ENCODE measurements around the gene DEXI. TPM values are rescaled to one million over a fixed set of nuclear protein-coding genes. Genes with fewer than 3 reads are reported as not detected.

The DEXI gene
- total RNA-seq, 2 donors from 2014 or later = 31.5 to 32.0 TPM

- H3K4me1 Mint-ChIP-seq = peaks cover 41% of the 10 kb centered on the region
- H3K27ac ChIP-seq (ENCODE audit: low read depth, low read length) = no peak overlapping the region
Observed at GRCh38 chr16:10941127-10941933, 938 bp downstream of the DEXI start.

GRCh38 chr16:10940501-10941079, 1.7 kb downstream of the DEXI start:
- WGBS, 2 experiments (ENCODE audit: insufficient coverage in 1 of 2, insufficient read length in 1 of 2) = 79 to 95% methylated on average over 2 to 8 of the region's 8 CpGs
- Histone ChIP-seq H3K4me3 (ENCODE audit: low read length) (peak overlapping the region; percentile 86), H3K36me3 (ENCODE audit: control insufficient read depth, insufficient read depth, low read length) (peaks cover 9% of the 10 kb centered on the region), H3K9ac (ENCODE audit: extremely low read depth, low read length, poor library complexity, severe bottlenecking) (peak overlapping the region; percentile 22), H3K4me1 (ENCODE audit: control insufficient read depth, insufficient read depth, low read length) (peaks cover 14% of the 10 kb centered on the region), H3K27ac (ENCODE audit: low read depth, low read length) (no peak overlapping the region), H3K27me3 (ENCODE audit: control insufficient read depth, insufficient read depth, low read length, poor library complexity, severe bottlenecking) (no peaks in the 10 kb centered on the region), H3K9me3 (ENCODE audit: control insufficient read depth, low read length) (no peaks in the 10 kb centered on the region)
- no peaks in the 10 kb centered on the region for H3K27me3 Mint-ChIP-seq (ENCODE audit: insufficient read depth)
- H3K4me3 Mint-ChIP-seq = peak overlapping the region; percentile 87
- peaks cover 14% of the 10 kb centered on the region for H3K36me3 Mint-ChIP-seq (ENCODE audit: low read depth)
- DNase-seq = no peak
- no peak overlapping the region for H3K27ac Mint-ChIP-seq
- no peaks in the 10 kb centered on the region for H3K9me3 Mint-ChIP-seq
- H3K4me1 Mint-ChIP-seq = peaks cover 33% of the 10 kb centered on the region
- no peak for TF ChIP-seq CTCF (conservative IDR thresholded peaks at IDR 0.05)

More at GRCh38 chr16:10941127-10941933, 938 bp downstream of the DEXI start:
- Histone ChIP-seq H3K27me3 (ENCODE audit: control insufficient read depth, insufficient read depth, low read length, poor library complexity, severe bottlenecking) (no peaks in the 10 kb centered on the region), H3K4me3 (ENCODE audit: low read length) (peak overlapping the region; percentile 86), H3K9ac (ENCODE audit: extremely low read depth, low read length, poor library complexity, severe bottlenecking) (peak overlapping the region; percentile 22), H3K9me3 (ENCODE audit: control insufficient read depth, low read length) (no peaks in the 10 kb centered on the region), H3K36me3 (ENCODE audit: control insufficient read depth, insufficient read depth, low read length) (peaks cover 9% of the 10 kb centered on the region), H3K4me1 (ENCODE audit: control insufficient read depth, insufficient read depth, low read length) (peaks cover 14% of the 10 kb centered on the region)
- peak overlapping the region; percentile 68 for H3K27ac Mint-ChIP-seq
- WGBS, 2 experiments (ENCODE audit: insufficient coverage in 1 of 2, insufficient read length in 1 of 2) = 8 to 23% methylated on average over 7 to 33 of the region's 36 CpGs
- peak; percentile 59 for DNase-seq
- H3K36me3 Mint-ChIP-seq (ENCODE audit: low read depth) = peaks cover 13% of the 10 kb centered on the region
- no peaks in the 10 kb centered on the region for H3K9me3 Mint-ChIP-seq
- no peak for TF ChIP-seq CTCF (conservative IDR thresholded peaks at IDR 0.05)
- H3K4me3 Mint-ChIP-seq = peak overlapping the region; percentile 87
- H3K27me3 Mint-ChIP-seq (ENCODE audit: insufficient read depth) = no peaks in the 10 kb centered on the region

- H3K27me3 ChIP-seq (ENCODE audit: control insufficient read depth, insufficient read depth, low read length, poor library complexity, severe bottlenecking) = no peaks in the 10 kb centered on the region
- H3K4me3 Mint-ChIP-seq = peak overlapping the region; percentile 87
- H3K36me3 ChIP-seq (ENCODE audit: control insufficient read depth, insufficient read depth, low read length) = peaks cover 9% of the 10 kb centered on the region
- no peak overlapping the region for H3K9ac ChIP-seq (ENCODE audit: extremely low read depth, low read length, poor library complexity, severe bottlenecking)
- H3K4me3 ChIP-seq (ENCODE audit: low read length) = peak overlapping the region; percentile 86
- peaks cover 27% of the 10 kb centered on the region for H3K4me1 Mint-ChIP-seq
- H3K27me3 Mint-ChIP-seq (ENCODE audit: insufficient read depth) = no peaks in the 10 kb centered on the region
- no peaks in the 10 kb centered on the region for H3K9me3 Mint-ChIP-seq
- 93 to 94% methylated on average over 7 of the region's 7 CpGs for WGBS, 2 experiments (ENCODE audit: insufficient coverage in 1 of 2, insufficient read length in 1 of 2)
- no peak overlapping the region for H3K27ac ChIP-seq (ENCODE audit: low read depth, low read length)
- H3K27ac Mint-ChIP-seq = no peak overlapping the region
- DNase-seq = no peak
- H3K9me3 ChIP-seq (ENCODE audit: control insufficient read depth, low read length) = no peaks in the 10 kb centered on the region
- TF ChIP-seq CTCF (conservative IDR thresholded peaks at IDR 0.05) = no peak
- H3K4me1 ChIP-seq (ENCODE audit: control insufficient read depth, insufficient read depth, low read length) = peaks cover 14% of the 10 kb centered on the region
- H3K36me3 Mint-ChIP-seq (ENCODE audit: low read depth) = peaks cover 14% of the 10 kb centered on the region
Observed at GRCh38 chr16:10939649-10940234, 2.5 kb downstream of the DEXI start.

All from endodermal cell (in vitro differentiated cells).